Measurements from ENCODE around the gene AP2B1.
A peak's percentile ranks its signal among the peaks of the same experiment; 100 is the strongest.
"Not testable (repeated sequence)": the region's sequence is repeated elsewhere in the genome, so short reads cannot be mapped to it uniquely, and the experiment has no call there.

AP2B1 gene

DNA sequence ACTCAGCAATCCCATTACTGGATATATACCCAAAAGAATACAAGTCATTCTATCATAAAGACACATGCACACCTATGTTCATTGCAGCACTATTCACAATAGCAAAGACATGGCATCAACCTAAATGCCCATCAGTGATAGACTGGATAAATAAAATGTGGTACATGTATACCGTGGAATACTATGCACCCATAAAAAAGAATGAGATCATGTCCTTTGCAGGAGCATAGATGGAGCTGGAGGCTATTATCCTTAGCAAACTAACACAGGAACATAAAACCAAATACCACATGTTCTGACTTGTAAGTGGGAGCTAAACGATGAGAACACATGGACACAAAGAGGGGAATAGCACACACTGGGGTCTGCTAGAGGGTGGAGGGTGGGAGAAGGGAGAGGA lies 116.2 kb downstream of the AP2B1 start:
- not testable (repeated sequence) for DNase-seq

DNA sequence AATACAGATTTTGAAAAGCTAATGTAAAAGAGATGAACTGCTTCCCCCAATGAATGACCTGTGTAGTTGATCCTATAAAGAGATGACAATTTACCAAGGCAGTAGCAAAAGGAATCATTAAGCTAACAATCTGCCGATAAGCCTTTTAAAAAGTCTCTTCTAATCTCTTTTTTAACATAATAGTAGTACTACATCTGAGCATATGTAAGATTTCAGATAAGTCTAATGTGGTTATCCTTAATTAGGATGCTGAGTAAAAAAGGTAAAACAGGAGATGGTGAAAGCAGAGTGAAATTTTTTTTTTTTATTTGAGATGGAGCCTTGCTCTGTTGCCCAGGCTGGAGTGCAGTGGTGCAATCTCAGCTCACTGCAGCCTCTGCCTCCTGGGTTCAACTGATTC lies 118.1 kb downstream of the AP2B1 start:
- DNase-seq, result no peak

DNA sequence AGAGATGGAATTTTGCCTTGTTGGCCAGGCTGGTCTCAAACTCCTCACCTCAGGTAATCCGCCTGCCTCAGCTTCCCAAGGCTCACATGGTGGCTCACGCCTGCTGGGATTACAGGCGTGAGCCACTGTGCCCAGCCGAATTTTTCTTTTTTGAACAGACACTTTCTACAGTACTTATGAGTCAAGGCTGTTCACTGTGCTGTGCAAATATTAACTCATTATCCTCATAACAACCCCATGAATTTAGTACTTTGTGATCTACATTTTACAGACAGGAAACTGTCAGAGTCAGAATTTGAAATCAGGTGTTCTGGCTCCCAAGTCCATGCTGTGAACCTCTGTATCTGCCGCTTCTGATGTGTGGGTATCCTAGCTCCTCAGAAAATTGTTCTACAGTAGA lies 118.6 kb downstream of the AP2B1 start:
- DNase-seq, result no peak

DNA sequence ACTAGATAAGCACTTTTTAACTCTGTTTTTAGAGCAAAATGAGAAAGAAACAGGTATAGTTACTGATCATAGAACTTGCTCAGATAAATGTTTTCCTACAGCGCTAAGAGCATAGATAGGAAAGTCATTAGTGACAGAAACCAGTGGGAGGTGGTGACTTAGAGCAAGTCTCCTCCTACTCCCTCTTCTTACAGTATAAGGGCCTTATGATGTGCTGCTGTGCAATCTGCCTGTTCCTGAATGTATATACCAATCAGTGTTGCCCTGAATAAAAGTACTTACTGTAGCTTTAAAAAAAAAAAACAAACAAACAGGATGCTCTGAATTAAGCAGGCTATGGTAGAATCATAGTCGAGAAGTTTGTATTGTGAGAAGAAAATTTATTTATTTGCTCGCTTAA lies 121.0 kb downstream of the AP2B1 start:
- DNase-seq, result no peak

DNA sequence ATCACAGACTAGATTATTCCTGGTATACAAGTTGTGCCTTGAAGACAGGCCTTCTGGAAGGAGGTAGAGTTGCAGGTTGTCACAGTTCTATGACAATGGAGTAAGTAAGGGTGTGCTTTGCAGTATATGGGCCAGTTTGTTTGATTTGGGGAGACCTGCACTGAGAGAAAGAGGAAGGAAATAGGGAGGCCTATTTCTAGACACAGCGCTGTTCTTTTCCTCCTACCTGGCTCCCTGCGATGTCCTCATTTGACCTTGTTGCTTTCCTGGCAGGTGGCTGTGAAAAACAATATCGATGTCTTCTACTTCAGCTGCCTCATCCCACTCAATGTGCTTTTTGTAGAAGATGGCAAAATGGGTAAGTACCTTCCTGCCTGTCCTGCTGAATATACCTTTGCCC lies 121.8 kb downstream of the AP2B1 start:
- no peak for DNase-seq

DNA sequence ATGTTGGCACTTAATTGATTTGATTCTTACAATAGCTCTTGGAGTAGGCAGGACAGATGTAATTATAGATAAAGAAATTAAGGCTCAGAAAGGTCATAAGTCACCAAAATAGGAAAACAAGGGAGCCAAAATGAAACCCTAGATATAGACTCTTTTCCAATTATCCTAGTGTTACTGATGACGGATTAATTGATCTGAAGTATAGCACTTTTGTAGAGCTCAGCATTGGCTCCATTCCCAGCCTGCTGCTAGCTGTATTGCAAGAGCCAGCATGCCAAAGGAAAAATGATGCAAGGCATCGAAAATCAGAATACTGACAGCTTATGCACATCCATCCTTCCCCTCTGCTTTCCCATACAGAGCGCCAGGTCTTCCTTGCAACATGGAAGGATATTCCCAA lies 122.8 kb downstream of the AP2B1 start:
- no peak for DNase-seq

DNA sequence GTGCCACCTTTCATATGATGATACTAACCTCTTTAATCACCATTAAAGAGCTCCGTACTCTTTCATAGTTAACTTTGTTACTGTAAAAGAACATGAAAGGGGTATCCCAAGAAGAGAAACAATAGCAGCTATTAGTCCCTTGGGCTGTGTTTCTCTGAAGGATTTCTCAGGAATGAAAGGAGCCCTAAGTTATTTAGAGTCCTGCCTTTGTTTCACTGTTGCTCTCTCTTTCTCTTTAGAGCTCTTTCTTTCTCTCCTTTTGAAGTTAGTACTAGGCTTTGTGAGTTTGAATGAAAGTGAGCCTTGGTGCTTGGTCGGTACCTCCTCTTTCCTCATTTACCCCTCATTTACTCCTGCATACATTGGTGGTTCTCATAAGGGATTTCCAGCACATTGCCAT lies 123.8 kb downstream of the AP2B1 start:
- DNase-seq, result no peak

DNA sequence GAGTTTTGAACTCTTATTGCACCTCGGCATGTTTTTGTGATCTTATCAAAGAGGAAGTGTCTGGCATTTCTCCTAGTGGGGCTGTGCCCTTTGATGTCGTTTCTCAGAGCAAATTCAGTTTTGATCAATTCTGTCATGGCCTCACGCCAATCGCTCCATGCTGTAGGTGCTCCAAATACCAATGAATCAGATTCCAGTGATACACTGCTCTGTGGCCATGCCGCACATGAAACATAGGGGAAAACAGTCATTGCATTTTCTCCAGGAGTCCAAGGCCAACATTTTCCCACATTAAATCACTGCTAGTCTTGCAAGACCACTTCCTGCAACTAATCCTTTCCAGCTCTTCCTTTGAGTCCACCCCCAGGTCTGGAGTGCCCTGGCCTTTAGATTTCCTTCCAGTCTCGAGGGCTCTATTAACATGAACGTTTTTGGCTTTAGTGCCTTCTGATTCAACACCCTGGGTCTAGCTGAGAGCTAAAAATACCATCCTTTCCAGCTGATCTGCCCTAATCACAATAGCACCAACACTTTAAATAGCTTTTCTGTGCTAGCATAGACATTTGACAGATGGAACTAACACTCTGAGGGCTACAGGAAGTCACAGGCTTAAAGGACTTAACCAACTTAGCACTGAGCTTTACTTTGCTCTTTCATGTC lies 126.1 kb downstream of the AP2B1 start:
- DNase-seq, result no peak

DNA sequence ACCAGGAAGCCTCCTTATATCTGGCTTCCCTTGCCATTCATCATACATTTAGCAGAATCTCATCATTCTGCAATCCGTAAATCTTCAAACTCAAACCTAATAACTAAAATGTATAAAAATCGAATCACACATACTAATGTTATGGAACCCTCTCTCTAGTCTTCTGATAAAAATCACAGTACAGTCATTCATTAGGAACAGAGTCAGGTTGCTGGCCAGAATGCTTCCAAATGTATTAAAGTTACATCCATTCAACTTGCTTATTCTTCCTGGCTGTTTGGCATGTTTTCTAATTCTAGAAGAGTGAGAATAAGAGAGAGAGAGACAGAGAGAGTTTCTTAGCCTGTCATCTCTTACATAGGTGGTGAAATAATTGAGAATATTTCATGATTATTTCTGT lies 127.9 kb downstream of the AP2B1 start:
- DNase-seq, result no peak

DNA sequence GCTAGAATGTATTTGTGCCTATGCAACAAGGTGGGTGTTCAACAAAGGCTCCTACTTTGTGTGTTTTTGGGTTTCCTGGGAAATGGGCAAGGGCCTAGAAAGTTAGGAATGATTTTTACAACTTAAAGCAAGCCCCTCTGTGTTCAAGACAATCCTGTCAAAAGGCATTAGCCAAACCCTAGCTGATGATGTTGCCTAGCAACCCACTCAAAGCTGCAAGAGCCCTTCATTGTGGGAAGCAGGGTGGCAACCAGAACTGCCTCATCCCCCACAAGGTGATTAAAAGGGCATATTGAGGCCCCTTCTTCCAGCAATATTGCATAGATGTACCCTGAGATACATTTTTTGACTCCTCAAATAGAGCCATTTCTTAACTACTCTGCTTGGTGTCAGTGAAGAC lies 128.3 kb downstream of the AP2B1 start:
- no peak for DNase-seq

DNA sequence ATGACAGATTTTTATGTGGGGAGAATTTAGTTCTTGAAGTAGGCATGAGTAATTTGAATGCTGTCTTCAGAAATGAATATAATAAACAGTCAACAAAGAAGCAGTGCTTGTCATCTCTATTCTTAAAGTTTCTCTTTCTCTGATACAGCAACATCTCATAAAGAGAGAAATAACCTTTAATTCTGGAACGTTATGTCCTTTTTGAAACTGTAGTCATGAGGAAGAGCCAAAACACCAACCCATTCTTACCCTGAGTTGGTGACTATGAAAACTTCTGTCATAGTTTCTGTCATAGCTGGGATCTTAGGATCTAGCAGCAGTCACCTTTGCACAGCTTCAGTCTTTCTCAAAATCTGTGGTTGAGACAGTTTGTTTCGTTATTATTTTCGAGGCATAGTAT lies 129.1 kb downstream of the AP2B1 start:
- DNase-seq, result no peak

DNA sequence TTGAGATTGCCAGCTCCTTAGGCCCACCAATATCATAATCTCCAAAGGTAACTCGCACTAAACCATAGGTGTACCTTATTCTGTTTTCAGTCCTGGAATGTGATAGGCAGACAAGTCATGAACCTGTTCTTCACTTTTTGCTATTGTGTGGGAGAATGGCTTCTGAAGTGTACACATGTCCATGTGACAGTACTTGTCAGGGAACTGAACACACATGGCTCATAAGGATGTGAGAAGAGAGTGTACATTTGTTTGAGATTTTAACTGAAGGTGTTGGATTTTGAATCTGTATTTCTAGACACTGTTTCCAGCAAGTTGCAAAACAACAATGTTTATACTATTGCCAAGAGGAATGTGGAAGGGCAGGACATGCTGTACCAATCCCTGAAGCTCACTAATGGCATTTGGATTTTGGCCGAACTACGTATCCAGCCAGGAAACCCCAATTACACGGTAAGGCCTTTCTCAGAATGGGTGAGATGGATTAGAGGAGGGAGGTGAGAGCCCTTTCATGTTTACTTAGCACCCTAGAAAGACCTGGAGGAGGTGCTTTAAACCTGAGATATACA lies 129.9 kb downstream of the AP2B1 start:
- no peak for DNase-seq

DNA sequence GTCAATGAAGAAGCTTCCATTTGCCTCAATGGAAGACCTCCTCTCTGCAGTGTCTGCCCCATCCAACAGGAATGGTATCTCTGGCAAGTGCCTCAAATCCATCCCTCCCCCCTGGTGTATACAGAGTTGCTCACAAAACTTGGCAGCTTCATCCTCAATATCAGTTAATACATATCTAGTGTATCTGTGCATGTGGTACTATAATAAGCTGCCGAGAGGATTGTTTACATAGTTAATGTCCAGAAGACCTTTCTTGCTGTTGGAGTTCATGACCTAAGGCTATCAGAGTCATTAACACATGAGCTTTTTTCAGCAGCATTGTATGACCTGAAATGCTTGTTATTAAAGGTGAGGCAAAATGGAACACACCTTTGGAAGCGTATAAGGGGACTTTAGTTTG lies 130.4 kb downstream of the AP2B1 start:
- DNase-seq, result no peak

DNA sequence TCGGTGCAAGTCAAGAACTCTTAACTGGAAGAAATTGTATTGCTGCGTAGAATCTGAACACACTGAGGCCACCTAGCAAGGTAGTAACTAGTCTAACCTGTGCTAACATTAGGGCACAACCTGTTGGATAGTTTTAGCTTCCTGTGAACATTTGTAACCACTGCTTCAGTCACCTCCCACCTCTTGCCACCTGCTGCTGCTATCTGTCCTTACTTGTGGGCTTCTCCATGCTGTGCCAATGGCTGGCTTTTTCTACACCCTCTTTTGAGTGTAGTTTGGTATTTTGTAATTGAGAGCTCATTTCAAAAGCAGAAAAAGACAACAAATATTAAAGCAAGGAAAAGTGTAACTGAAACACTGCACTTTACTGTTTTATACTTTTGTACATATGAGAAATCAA lies 136.6 kb downstream of the AP2B1 start:
- DNase-seq, result no peak

DNA sequence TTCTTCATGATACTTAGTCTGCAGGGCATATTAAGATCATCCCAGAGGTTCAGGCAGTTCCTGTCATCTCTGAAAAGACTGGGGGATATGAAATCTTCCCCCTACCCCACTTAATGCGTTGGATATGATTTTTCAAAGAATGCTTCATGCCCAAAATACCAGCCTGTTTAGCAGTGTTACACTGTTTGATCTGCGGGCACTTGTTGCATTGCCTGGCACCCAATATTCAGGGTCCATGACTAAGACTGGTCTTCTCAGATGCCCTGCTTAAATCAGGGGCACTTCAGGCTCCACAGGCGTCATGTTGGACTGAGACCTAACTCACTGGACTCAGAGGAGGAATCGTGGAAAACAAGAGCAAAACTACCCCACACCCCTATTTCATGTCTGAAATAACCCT lies 137.9 kb downstream of the AP2B1 start:
- no peak for DNase-seq

DNA sequence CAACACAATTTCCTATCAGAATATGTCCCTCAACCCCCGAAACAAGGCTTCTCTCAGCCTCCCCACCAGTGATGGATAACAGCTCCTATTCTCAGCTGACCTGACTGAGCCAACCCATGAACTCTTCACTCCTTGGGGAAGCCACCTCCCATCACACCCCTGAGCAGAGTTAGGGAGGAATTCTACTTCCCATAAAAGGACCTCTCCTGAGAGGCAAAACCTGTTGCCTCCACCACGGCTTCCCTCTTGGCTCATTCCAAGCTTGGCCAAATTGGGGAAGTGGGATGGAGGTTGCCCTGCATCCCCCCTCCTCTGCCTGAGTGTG lies 138.6 kb downstream of the AP2B1 start:
- DNase-seq, result no peak

DNA sequence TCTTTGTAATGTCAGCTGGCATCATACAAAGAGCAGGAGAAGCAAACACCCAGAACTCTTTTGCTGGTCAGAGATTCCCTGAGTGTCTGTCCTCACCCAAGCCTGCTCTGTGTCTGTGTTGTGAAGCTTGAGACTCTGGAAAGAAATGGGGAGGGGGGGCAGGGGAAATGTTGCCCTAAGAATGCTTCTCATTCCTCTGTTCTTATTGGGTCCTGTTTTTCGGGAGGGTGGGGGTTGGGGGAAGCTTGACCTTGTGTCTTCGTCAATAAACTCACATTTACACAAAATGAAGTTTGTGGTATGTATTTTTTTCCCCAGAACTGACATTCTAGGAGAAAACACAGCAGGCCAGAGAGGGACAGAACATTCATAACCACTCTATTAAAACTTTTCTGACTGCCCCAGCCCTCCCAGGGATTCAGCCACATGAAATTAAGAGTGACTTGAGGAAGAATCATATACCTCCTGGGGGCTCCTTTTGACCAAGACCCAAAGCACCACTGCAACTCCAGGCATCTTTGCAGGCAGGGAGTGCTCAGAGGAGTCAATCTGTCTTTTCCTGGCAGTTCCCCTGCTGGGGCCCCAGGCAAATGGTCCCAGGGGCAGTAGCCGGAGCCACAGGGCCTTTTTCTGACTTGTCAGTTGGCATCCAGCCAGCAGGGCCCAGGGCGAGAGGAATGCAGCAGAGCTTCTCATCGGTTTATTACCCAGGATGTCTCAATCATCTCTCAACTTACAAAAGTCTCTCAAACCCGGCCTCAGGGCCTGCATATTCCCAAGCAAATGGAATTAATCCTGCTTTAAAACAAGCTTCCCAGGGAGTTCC lies 139.2 kb downstream of the AP2B1 start:
- DNase-seq, result no peak

DNA sequence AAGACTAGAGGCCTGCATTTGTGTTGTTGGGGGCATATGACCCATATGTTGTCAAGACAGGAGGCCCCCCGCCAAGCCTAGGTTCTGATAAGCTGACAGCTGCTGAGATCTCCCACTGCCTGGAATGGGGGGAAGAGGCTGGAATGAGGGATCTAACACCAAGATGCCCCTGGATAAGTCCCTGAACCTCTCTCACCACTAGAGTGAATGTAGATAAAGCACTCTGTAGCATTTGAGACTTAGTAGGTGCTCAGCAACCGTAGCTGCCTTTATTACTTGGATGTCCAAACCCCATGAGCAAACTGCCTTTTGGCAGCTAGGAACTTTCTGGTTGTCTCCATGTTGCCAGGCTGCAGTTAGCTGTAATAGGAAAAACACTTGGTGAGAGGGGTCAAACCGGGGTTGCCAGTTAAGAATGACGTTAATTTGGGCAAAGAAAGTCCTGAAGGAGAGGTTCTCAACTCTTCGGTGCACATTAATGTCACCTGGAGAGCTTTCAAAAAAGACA lies 139.9 kb downstream of the AP2B1 start:
- no peak for DNase-seq

DNA sequence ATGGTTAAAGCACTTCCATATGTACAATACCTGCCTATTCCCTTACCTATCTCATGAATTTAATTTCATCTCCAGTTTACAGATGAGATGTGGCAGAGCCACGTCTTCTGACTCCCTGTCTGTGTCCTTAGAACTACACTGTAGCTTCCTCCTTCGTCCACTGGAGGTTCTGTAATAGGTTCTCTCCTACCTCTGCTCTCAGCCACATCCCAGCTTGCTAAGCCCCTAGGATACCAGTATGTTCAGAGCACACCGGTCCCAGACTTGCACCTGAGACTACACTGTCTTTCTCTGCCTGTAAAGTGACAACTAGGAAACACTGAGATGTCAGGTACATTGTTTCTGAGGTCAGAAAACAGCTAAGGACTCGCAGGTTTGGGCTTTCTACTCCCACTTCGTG lies 140.5 kb downstream of the AP2B1 start:
- DNase-seq, result no peak

DNA sequence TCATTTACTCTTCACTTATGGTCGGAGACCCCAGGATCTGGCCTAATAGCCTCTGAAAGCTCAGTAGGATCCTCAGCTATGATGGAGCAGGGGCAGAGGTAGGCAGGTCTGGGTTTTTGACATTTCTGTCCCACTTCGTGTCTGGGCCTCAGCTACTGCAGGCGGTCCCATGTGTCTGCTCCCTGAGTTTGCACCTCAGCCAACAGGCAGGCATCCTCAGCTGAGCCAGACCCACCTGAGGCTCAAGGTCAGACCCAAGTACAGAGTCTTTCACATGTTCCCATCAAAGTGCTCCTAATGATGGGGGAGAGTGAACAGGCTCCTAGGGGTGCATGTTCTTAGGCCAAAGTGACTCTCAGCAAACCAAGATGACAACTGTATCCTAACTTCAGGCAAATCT lies 141.4 kb downstream of the AP2B1 start:
- DNase-seq, result no peak

DNA sequence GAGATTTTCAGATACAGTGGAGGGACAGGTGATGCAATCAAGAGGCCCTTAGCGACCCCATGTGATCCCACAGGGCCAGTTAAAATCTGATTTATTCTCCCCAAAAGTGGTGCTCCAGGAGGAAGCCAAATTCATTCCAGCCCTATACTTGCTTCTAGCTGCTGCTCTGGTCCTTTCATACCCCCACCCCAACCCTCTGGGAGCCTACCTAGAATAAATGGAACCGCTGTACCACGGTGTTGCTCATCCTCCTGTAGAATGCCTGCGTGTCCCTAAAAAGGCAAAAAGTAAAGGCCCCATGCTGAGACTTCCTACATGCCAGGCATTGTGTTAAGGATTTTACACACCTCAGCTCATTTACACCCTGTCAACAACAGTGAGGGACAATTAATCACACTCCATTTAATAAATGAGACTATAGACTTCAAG lies 142.3 kb downstream of the AP2B1 start:
- DNase-seq, result no peak

DNA sequence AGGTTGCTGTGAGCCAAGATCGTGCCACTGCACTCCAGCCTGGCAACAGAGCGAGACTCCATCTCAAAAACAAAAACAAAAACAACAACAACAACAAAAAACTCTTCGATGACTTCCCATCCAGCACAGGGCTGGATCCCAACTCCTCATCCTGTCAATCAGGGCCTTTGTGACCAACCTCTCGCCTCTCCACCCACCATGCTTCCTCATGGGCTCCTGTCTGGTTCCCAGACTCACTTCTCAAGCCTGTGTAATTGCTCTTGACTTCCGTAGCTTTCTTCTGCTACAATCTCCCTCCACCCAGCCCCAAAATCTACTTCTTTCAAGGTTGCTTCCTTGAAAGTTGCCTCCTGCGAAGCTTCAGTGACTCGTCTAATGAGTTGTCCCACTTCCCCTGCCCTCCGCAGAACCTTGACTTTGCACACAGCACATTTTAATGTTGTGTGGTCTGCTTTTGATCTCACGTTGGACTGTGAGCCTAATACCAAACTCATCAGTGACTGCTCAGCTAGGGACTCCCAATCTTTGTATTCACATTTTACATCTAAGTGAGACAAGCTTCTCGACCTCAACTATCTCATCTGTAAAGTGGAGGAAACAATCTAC lies 143.4 kb downstream of the AP2B1 start:
- no peak for DNase-seq

DNA sequence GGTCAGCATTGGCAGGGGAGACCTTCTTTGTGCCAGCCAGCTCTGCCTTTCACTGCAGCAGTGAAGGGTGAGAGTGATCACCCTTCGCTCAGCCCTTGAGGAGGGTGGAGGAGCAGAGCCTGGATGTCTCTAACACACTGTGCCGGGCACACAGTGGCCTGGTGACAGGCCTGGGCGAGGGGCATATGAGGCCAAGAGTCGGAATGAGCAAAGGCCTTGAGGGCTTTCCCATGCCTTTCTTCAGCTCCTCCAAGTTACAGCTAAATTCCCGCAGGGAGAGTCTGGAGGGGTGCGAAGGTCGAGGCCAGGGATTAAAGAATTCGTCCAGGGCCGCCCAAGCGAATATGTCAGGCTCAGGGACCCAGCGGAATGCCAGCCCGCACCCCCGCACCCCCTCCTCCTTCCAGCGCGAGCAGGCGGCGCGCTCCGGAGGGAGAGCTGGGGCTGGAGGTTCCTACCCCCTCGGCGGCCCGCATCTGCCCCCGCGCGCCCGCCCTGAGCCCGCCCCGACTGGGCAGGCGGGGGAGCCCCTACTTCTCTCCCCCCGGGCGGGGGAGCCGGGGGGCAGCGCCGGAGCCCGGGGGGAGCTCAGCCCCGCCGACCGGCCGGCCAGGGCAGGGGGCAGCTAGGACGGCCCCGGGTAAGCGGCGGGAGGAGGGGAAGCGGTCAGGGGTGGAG lies 144.3 kb downstream of the AP2B1 start, which contains the start of gene RASL10B:
Gene RASL10B, plus strand, starts transcription at position 401 of the 678 bp plus-strand sequence. CDS start 3,546 bp downstream, outside the sequence.
- peak in 3 of 4 experiments; percentile 15 to 19 (median 16) for DNase-seq
